Renal pelvis (tissue), 4 donors: ENCODE results near the gene EEPD1. TPM values are rescaled to one million over a fixed set of nuclear protein-coding genes. Genes with fewer than 3 reads are reported as not detected.
"Not testable (repeated sequence)": the region's sequence is repeated elsewhere in the genome, so short reads cannot be mapped to it uniquely, and the experiment has no call there.

Experiments used
- DNase-seq: peaks from one replicate; pipeline ENCODE4 v3.0.0-alpha.2; 2013
- polyA plus RNA-seq, 3 donors: library from polyadenylated mRNA; unstranded; fragments of 120-200 nt; gene quantifications; one replicate each; pipeline ENCODE4 v1.2.1, GENCODE V29; 2013; ENCODE audit not compliant: insufficient read length in 3 of 3

The EEPD1 gene
- polyA plus RNA-seq, 3 donors, result 5.4 to 8.4 (median 6.3) TPM

DNA sequence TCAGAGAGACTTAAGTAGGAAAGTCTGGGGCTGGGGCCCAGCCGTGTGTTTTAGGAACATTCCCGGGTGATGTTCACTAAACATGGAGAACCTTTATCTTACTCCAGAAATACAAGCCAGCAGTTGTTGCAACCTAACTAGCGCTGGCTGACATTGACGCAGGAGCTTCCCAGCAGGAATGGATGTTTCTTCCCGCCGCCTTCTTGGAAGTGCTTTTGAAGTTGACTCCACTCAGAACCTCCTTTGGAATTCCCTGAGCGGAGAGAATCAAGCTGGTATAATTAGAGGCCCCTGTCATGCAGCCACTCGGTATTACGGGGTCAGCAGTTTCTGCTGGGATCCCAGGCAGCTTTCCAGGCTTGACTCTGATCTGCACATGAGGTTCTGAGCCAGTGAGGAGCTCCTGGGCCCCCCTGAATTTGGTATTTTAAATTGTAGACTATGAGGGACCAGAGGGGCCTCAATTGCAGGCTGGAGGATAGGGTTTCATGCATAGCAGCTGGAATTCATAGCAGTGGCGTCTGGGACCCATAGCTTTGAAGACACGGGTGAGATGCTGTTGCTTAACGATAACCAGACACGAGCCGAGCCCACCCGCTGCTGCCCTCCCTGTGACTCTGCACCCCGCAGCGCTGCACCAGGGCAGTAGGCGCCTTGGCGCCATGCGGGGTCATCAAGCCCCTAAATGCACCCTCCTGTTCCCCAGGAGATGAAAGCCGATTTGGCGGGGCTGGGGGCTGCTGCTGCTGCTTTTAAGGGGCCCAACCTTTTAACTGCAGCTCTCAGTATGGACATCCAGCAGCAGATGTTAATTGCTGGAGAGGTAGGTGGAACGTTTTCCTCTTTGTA, 61.8 kb downstream of the EEPD1 start:
- DNase-seq, result no peak

DNA sequence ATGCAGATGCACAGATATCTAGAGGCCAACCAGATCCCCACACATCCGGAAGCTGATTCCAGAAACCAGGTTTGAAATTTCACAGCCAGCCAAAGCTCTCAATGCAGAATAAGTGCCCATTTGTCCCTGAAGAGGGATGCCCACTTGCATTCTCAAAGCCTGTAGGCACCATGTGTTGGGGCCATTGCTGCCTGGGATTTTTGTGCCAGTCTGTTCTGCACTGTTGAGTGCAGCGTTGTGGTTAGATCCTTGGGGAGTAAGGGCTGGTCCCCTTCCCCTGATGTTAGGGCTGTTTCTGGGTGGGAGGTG, 62.4 kb downstream of the EEPD1 start:
- no peak for DNase-seq

DNA sequence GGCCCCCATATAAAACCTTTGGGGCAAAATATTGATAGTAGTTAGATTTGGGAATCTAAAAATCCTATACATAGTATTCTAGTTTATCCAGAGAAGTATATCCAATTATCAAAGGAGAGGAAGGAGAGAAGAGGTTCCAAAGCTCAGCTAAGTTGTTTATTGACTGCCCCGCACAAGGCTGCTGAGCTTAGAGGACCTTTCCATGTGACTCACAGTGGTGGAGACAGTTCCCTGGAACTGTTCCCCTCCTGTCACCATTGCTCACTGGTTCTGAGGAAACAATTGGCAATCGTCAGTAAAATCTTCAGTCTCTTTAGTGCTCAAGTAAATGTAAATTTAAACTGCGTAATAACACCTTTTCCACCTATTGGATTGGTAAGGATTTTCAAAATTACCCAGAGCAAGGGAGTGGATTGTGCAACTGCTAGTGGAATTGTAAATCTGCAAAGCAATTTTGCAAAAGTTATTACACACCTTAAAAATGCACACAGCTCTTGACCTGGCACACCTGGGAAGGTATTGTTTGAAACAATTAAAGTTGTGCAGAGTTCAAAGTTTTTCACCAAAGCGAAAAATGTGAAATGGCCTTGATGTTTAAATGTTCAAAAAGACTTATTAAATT, 63.1 kb downstream of the EEPD1 start:
- no peak for DNase-seq

- DNase-seq, result no peak
These were observed 64.3 kb downstream of the EEPD1 start for GRCh38 chr7:36217211-36217960.

DNA sequence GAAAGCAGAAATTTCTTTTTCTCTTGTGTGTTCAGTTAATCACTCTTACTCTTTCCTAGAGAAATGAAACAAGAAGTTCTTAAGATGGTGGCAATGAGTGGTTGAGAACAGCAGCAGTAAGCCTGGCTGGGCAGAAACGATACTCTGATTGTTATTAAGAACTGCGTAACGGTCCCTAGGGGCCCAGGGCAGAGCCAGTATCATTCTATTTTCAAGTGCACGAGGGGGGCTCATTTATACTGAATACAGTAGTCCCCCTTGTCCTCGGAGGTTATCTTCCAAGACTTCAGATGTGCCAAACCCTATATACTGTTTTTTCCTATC, 64.9 kb downstream of the EEPD1 start:
- DNase-seq, result no peak

GRCh38 chr7:36219429-36219828, 66.4 kb downstream of the EEPD1 start:
- DNase-seq, result no peak

DNA sequence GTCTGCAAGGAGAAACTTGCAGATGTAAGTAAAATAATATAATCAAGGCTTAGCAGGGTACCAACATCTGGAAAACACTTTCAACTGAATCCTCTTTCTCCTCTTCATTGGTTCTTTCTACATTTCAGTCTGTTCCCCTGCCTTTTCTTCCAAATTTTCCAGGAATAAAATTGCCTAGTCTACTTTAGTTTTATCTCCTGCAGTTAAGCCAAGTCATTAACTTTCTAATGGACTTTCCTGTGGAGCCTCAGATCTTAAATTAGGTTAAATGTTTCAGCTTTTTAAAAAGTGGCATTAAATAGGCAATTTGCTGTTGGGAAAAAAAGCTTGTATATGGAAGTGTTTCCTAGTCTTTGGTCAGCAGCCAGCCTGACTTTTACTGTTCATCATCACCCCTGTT, 70.8 kb downstream of the EEPD1 start:
- no peak for DNase-seq

- DNase-seq, result no peak
These were observed 72.1 kb downstream of the EEPD1 start for GRCh38 chr7:36224934-36225858.

DNA sequence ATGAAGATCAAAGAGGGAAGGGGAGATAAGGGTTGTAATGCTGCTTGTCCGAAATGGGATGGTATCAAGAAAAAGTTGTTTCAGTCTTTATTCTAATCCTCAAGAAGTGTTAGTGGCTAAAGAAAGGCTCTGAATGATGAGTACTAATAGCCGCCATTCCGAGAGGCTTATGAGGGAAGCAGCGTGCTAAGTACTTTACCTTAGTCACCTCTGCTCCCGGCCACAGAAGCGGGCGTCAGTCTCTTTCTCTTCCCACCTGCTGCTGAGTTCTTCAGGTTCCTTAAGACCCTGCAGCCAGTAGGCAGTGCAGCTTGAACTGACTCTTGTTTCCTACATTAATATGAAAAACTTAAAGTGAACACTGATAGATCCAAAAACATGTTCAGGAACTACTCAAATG, 73.1 kb downstream of the EEPD1 start:
- no peak for DNase-seq

DNA sequence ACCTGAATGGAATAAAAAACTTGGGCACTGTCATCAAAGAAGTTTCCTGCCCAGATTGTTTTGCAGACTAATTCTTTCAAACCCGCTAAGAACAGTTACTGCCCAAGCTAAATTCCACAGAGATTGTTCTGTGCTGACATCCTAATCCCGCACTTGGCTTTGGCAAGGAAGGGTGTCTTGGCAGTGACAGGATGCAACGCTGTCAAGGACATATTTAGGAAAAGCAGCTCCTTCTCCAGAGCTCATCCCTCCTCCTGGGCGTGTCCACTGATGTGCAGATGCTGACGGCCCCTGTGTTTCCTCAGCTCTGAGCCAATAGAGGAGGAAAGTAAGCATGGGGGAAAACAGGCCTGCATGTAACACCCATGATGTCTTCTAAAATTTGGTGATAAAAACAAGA, 74.2 kb downstream of the EEPD1 start:
- no peak for DNase-seq

GRCh38 chr7:36228039-36228438, 75.0 kb downstream of the EEPD1 start:
- no peak for DNase-seq

DNA sequence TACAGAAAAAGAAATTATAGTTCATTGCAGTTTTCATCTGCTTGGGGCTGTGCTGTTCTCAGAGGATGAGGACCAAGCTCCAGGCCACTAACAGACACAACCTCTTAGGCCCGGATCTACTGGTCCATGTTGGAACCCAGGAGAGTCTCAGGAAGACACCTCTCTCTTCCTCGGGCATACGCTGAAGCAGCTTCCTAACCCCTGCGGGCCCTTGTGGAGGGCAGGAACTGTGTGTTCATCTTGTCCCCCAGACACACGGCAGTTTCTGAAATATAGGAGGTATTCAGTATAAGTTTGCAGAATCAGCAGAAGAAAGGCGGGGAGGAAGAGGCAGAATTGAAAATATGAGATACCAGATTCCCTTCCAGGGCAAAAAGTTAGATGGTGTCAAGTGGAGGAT, 78.4 kb downstream of the EEPD1 start:
- DNase-seq, result no peak

DNA sequence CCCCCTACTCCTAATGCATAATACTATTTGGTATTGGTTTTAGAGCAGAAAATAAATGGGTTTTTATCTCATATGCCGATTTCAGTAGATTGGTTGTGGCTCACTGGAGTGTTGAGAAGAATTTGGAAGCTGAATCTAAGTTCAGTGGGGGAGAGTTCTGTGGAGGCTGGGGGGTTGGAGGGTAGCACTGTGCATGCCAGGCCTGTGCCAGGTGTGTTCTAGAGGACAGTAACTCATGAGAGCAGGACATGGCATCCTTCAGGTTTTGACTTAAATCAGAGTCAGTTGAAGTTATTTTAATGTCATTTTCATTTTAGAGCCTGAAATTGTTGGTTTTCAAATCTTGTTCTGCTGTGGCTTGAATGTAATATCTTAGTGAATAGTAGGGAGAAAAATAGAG, 79.5 kb downstream of the EEPD1 start:
- no peak for DNase-seq

DNA sequence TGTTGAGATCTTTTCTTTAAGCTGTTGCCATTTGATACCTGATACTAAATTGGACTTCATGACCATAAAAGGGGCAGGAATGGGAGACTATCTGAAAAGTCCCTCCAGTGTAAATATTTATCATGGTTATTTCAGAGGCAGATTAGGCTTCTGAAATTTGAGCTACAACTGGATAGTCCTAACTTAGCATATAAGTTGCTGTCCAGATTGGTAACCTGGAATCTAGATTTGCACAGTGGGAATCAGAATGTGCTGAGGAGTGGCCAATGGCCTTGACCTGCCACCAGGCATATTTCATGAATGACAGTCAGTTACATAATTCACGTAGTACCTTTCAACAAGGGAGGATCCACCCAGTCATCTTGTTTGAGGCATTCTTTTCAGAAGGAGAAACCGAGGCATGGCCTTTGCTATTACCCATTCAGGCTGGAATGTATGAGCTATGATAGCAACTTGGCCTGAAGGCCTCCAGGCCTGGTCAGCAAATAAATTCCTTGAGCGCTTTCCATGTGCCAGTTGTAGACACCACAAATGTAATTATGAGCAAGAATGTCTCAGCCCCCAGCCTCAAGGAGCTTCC, 80.0 kb downstream of the EEPD1 start:
- DNase-seq, result no peak

DNA sequence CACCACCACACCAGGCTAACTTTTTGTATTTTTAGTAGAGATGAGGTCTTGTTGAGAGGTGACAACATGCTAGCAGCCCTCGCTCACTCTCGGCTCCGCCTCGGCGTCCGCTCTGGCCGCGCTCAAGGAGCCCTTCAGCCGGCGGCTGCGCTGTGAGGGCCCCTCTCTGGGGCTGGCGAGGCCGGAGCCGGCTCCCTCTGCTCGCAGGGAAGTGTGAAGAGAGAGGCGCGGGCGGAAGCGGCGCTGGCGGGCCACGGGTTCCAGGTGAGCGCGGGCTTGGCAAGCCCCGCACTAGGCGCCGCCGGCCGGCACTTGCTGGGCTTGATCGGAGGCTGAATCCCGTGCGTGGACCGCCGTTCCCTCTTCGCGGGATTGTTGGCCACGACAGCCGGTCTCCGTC, 83.0 kb downstream of the EEPD1 start:
- no peak for DNase-seq

GRCh38 chr7:36238138-36238537, 85.1 kb downstream of the EEPD1 start:
- no peak for DNase-seq

DNA sequence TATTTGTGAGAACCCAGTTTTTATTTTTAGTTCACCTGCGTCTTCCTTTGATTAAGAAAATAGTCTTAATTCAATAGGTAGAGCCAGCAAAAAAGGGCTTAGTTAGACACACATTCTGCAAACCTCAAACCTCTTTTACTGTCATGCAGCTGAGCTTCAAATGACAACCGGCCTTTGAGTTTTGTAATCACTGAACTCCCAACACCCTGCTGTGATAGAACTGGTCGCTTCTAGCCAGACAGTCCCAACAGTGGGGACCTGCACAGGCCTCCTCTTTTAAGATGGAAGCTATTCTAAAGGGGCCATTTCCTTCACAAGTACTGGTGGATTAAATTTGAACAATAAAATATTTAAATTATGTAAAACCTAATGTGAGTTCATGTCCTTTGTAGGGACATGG, 90.3 kb downstream of the EEPD1 start:
- not testable (repeated sequence) for DNase-seq

- not testable (repeated sequence) for DNase-seq
These were observed 90.9 kb downstream of the EEPD1 start for GRCh38 chr7:36244001-36244400.

DNA sequence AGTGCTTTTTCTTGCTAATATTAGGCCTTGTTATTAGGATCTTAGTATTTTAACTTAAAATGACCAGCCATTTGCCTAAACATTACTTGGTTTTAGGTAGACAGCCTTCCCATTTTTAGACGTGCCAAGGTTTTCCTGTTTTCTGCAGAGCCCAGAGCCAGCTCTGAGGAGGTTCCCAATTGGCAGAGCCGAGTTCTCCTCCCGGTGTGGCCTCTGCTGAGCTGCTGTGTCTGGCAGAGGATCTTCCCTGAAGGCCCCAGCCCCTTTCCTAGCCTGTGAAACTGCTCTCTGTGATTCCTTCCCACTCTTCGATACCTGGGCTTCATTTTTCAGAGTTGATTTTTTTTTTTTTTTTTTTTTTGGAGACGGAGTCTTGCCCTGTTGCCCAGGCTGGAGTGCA, 91.4 kb downstream of the EEPD1 start:
- DNase-seq, result no peak

GRCh38 chr7:36245684-36246299, 92.7 kb downstream of the EEPD1 start:
- no peak for DNase-seq

GRCh38 chr7:36249091-36249490, 96.0 kb downstream of the EEPD1 start:
- no peak for DNase-seq
